HuH-7 (cell line): ENCODE measurements around the gene ZNF135.

Experiments used
- DNase-seq: peaks from one replicate; pipeline ENCODE4 v3.0.0; 2011; ENCODE audit warnings: low spot score

ZNF135 gene

GRCh38 chr19:58059003-58059670, at the start of gene ZNF135:
Gene ZNF135, plus strand, starts transcription at chr19:58059282. Its CDS starts 721 bp downstream, at chr19:58060003.
- no peak for DNase-seq

GRCh38 chr19:58009301-58009665, 49.8 kb upstream of the ZNF135 start:
- no peak for DNase-seq

GRCh38 chr19:58009666-58010301, 49.3 kb upstream of the ZNF135 start:
- DNase-seq = no peak

DNA sequence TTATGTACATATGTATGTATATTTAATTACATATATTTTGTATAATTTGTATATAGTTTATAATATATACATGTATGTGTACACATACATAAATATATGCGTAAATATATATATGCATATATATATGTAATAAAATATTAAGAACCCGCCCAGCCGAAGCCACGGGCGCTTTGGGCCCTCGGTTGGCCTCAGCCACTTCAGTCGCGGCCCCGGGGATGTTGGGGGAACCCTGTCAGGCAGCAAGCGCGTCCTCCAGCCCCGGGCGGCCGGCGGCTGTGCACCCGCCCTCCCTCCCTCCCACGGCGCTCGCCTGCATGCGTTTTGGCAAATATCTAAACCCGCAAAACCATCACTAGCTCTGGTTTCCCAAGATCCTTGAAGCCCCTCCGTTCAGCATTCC, 48.6 kb upstream of the ZNF135 start:
- no peak for DNase-seq

DNA sequence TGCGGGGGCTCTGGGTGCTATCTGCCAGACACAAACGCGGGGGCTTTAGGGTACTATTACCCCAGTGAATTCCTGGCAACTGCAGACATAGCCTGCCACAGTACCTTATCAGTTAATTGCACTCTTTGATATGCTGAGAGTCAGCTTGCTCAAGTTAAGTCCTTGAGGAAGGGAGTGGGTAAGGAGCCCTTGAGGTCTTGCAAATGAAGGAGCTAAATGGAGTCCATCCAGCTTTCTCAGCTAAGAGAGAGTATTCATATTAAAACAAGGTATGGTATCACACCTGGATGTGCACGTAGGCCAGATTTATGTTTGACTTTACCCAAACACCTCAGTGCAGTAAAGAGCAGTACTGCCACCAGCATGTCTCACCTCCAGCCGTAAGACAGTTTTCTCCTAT, 44.9 kb upstream of the ZNF135 start:
- DNase-seq = no peak

GRCh38 chr19:58020129-58020528, 39.0 kb upstream of the ZNF135 start:
- no peak for DNase-seq

DNA sequence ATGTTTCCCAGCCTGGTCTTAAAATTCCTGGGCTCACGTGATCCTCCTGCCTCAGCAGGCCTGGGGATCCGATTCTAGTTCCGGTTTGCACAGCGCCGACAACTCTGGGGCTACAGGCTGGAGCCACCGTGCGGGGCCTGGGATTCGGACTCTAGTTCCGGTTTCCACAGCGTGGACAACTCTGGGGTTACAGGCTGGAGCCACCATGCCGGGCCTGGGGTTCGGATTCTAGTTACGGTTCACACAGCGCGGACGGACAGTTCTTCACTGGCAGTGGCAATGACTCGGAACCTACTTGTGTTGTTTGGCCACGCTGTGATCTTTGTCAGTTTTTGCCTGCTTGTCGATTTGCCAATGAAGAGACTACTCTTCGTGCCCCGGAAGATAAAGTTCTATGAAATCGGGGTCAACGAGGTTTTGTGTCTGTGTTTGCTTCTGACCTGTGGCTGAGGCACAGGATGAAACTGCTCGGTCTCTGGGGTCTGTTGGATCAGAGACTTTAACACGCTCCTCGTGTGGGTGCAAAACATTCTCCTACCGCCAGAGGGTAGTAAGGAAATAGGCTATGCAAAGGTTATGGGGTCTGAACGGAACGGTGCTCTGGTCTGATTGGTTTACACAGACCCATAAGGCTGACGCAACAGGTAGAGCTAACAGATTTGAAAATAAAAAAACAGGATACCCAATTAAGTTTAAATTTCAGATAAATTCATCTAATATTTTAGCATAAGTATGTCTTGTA, 37.4 kb upstream of the ZNF135 start:
- peak; percentile 77 for DNase-seq

DNA sequence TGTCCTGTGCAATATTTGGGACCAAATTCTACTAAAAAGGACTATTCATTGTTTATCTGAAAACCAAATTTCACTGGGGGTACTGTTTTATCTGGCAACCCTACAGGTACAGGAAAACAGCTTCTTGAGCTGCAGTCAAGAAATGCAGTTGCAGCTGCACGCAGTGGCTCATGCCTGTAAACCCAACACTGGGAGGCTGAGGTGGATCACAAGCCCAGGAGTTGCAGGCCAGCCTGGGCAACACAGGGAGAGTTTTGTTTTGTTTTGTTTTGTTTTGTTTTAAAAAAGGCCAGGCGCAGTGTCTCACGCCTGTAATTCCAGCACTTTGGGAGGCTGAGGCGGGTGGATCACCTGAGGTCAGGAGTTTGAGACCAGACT, 36.8 kb upstream of the ZNF135 start:
- DNase-seq = no peak

- DNase-seq = no peak
Measured at GRCh38 chr19:58024661-58025060, 34.4 kb upstream of the ZNF135 start.

- DNase-seq = no peak
Measured at GRCh38 chr19:58033741-58034476, 25.2 kb upstream of the ZNF135 start, which contains the start of gene ZSCAN1. Gene ZSCAN1, plus strand, starts transcription at chr19:58034025. Its CDS starts 3,812 bp downstream, at chr19:58037837.

- no peak for DNase-seq
Measured at GRCh38 chr19:58034477-58034793, 24.6 kb upstream of the ZNF135 start.

DNA sequence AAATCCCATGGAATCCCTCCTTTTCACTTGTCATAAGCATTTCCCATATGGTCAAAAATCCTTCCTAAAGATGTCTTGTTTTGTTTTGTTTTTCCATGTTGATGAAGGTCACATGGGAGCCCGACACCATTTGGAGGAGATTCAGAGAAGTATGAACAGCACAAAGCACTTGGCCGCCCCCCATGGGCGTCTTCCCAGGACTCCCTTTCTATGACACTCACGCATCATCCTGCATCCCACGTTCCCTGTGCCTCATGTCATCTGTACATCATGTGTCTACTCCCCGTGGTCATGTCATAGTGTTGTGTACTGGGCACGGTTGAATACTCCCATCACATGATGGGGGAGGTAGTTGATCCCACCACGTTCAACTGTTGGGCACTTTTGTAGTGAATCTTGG, 23.2 kb upstream of the ZNF135 start:
- no peak for DNase-seq

GRCh38 chr19:58037927-58038687, 21.0 kb upstream of the ZNF135 start:
- no peak for DNase-seq

GRCh38 chr19:58038688-58039204, 20.3 kb upstream of the ZNF135 start:
- DNase-seq = no peak

GRCh38 chr19:58040751-58041525, 18.1 kb upstream of the ZNF135 start:
- DNase-seq = no peak

DNA sequence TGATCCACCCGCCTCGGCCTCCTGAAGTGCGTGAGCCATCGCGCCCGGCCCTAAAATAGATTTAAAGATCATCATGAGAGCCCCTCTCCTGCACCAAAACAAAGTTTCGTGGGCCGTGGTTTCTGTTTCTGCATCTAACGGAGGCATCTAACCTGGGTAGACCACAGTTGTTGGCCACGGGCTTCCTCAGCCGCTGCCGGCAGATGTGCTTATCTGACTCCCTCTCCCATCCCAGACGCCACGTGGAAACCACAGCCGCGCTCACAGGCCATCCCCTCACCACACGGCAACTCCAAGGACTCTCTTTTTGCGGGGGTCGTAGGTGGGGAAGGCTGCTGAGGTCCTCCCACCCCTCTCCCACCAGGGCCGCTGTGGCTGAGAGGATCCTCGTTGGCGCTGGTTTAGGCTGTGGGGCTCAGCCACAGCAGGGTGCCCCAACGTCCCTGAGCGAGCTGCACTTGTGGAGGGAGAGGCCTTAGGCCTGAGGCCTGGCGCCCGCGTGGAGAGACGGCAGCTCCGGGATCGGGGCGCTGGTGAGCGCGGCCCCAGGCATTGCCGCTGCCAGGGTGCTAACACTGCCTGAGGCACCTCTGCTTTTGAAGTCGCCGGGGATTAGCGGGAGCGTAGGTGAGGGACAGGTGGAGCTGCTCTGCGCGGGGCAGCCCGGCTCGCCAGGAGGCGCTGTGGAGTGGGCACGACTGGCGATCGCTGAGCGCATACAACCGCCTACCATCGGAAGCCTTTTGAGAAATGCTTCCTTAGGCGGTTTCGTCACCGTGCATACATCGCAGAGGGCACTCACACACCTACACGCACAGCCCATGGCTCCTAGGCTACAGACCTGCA, 16.4 kb upstream of the ZNF135 start:
- DNase-seq = no peak

DNA sequence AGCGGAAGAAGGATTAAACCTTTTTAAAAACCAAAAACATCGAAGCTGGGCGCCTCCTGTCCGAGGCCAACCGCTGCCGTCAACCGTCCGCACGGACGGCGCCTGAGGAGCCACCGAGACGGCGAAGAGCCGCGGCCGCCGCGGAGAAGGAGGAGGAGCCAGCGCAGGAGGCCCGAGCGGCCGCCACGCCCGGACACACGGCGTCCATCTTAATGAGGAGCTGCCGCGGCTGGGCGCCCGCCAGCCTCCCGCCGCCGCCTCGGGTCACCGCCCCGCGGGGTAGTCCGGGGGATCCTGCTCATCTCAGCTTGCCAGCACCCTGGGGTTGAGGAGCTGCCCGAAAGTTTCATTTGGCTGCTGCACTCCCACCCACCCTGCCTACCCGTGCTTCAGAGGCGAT, 14.7 kb upstream of the ZNF135 start:
- DNase-seq = no peak

DNA sequence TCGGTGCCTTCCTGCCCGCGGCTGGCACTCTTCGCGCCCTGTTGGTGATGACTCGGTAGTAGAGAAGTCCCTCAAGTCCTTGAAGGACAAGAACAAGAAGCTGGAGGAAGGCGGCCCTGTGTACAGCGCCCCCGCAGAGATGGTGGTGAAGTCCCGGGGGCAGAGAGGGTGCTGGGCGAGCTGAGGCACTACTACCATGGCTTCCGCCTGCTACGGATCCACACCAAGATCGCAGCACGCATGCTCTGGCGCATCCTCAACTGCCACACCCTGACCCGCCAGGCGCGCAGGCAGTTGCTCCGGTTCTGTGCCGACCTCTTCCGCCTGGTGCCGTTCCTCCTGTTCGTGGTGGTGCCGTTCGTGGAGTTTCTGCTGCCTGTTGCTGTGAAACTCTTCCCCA, 14.2 kb upstream of the ZNF135 start:
- no peak for DNase-seq

DNA sequence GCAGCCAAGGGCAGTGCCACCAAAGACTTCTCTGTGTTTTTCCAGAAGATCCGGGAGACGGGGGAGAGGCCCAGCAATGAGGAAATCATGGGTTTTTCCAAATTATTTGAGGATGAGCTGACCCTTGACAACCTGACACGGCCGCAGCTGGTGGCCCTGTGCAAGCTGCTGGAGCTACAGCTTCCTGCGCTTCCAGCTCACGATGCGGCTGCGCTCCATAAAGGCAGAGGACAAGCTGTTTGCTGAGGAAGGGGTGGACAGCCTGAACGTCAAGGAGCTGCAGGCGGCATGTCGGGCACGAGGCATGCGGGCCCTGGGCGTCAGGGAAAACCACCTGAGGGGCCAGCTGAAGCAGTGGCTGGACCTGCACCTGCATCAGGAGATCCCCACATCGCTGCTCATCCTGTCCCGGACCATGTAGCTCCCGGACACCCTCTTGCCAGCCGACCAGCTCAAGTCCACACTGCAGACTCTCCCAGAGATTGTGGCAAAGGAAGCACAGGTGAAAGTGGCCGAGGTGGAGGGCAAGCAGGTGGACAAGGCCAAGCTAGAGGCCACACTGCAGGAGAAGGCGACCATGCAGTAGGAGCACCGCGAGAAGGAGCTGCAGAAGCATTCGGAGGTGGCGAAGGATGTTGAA, 13.6 kb upstream of the ZNF135 start:
- DNase-seq = no peak

- DNase-seq = no peak
Measured at GRCh38 chr19:58046856-58047255, 12.2 kb upstream of the ZNF135 start.
